WTC11 (cell line): ENCODE data around the gene NCK1. TPM values are rescaled to one million over a fixed set of nuclear protein-coding genes. Genes with fewer than 3 reads are reported as not detected.

Experiments
- ATAC-seq: fragments of 200-7000 bp; cut with Tn5 transposase; 2 replicates; pipeline ENCODE4 v1.10.0; 2021; ENCODE audit warnings: mild to moderate bottlenecking, moderate library complexity
- CTCF ChIA-PET: fragments of 300-600 bp; sonication (Branson Sonifier 250); formaldehyde crosslinking; loops from one replicate; lab custom pipeline; 2021; ENCODE audit warnings: antibody characterized with exemption; lab: Charles Lee
- POLR2A ChIA-PET: fragments of 350-600 bp; sonication (Branson Sonifier 250); formaldehyde crosslinking; loops from one replicate; lab custom pipeline; 2021; ENCODE audit warnings: antibody characterized with exemption; lab: Charles Lee
- DNase-seq: peaks from one replicate; pipeline ENCODE4 v3.0.0; 2021; ENCODE audit warnings: low spot score
- H3K27ac Mint-ChIP-seq: 2 replicates; pipeline ENCODE4 v1.8.0; 2021; ENCODE audit warnings: mixed read lengths
- H3K27me3 Mint-ChIP-seq: 2 replicates; pipeline ENCODE4 v1.8.0; 2021; ENCODE audit warnings: low read depth, mild to moderate bottlenecking, moderate library complexity, mixed read lengths
- H3K36me3 Mint-ChIP-seq: 2 replicates; pipeline ENCODE4 v1.8.0; 2021; ENCODE audit warnings: mixed read lengths
- H3K4me1 Mint-ChIP-seq: 2 replicates; pipeline ENCODE4 v1.8.0; 2022; ENCODE audit warnings: mixed read lengths
- H3K4me3 Mint-ChIP-seq: 2 replicates; pipeline ENCODE4 v1.8.0; 2021; ENCODE audit warnings: mild to moderate bottlenecking, moderate library complexity, mixed read lengths
- H3K9me3 Mint-ChIP-seq: 2 replicates; pipeline ENCODE4 v1.8.0; 2021; ENCODE audit warnings: mixed read lengths
- AR ChIP-seq: fragments of 250-450 bp; sonication (Bioruptor Pico); IDR thresholded peaks from 2 replicates; pipeline ENCODE4 v1.9.0; 2021; ENCODE audit warnings: mild to moderate bottlenecking
- CBFB ChIP-seq: sonication (generic); formaldehyde crosslinking; IDR thresholded peaks from 2 replicates; pipeline ENCODE4 v1.8.1; 2022; ENCODE audit warnings: mild to moderate bottlenecking, low read depth, missing genetic modification reagents
- CREM ChIP-seq: sonication (generic); formaldehyde crosslinking; IDR thresholded peaks from 2 replicates; pipeline ENCODE4 v1.8.1; 2022; ENCODE audit warnings: mild to moderate bottlenecking, missing genetic modification reagents, moderate library complexity
- ETV6 ChIP-seq: sonication (generic); formaldehyde crosslinking; IDR thresholded peaks from 2 replicates; pipeline ENCODE4 v1.8.1; 2022; ENCODE audit warnings: mild to moderate bottlenecking, missing genetic modification reagents
- GRHL2 ChIP-seq: fragments of 250-450 bp; sonication (Bioruptor Pico); IDR thresholded peaks from 2 replicates; pipeline ENCODE4 v1.8.0; 2022; ENCODE audit warnings: mild to moderate bottlenecking, moderate library complexity; ENCODE audit not compliant: insufficient replicate concordance, severe bottlenecking
- GTF2I ChIP-seq: fragments of 250-450 bp; sonication (Bioruptor Pico); conservative IDR thresholded peaks from 2 replicates; pipeline ENCODE4 v1.4.0; 2021; ENCODE audit warnings: mild to moderate bottlenecking
- IRF2 ChIP-seq: sonication (generic); formaldehyde crosslinking; IDR thresholded peaks from 2 replicates; pipeline ENCODE4 v1.8.0; 2022; ENCODE audit warnings: low read depth, missing genetic modification reagents, borderline replicate concordance
- JAZF1 ChIP-seq: fragments of 250-450 bp; sonication (Bioruptor Pico); IDR thresholded peaks from 2 replicates; pipeline ENCODE4 v1.9.0; 2021; ENCODE audit warnings: moderate library complexity, mild to moderate bottlenecking, inconsistent platforms
- MLX ChIP-seq: sonication (generic); formaldehyde crosslinking; IDR thresholded peaks from 2 replicates; pipeline ENCODE4 v1.8.1; 2023; ENCODE audit warnings: mild to moderate bottlenecking, missing genetic modification reagents, moderate library complexity
- MXD4 ChIP-seq: fragments of 250-450 bp; sonication (Bioruptor Pico); IDR thresholded peaks from 2 replicates; pipeline ENCODE4 v1.8.0; 2021; ENCODE audit warnings: mild to moderate bottlenecking, moderate library complexity, borderline replicate concordance
- NFATC4 ChIP-seq: fragments of 250-450 bp; sonication (Bioruptor Pico); IDR thresholded peaks from 2 replicates; pipeline ENCODE4 v1.9.0; 2021; ENCODE audit warnings: mild to moderate bottlenecking
- NR1H2 ChIP-seq: sonication (generic); formaldehyde crosslinking; IDR thresholded peaks from 2 replicates; pipeline ENCODE4 v1.9.0; 2021; ENCODE audit warnings: mild to moderate bottlenecking, moderate library complexity, missing genetic modification reagents
- NR3C1 ChIP-seq: sonication (generic); formaldehyde crosslinking; conservative IDR thresholded peaks from 2 replicates; pipeline ENCODE4 v1.8.1; 2023; ENCODE audit warnings: low read depth, mild to moderate bottlenecking, missing genetic modification reagents
- RELA ChIP-seq: sonication (generic); formaldehyde crosslinking; IDR thresholded peaks from 2 replicates; pipeline ENCODE4 v1.8.1; 2022; ENCODE audit warnings: missing genetic modification reagents, mild to moderate bottlenecking, borderline replicate concordance
- SMAD3 ChIP-seq: sonication (generic); formaldehyde crosslinking; IDR thresholded peaks from 2 replicates; pipeline ENCODE4 v1.8.0; 2022; ENCODE audit warnings: missing genetic modification reagents, mild to moderate bottlenecking, borderline replicate concordance
- SOX15 ChIP-seq: fragments of 250-450 bp; sonication (Bioruptor Pico); IDR thresholded peaks from 2 replicates; pipeline ENCODE4 v1.9.0; 2021; ENCODE audit warnings: mild to moderate bottlenecking
- TP53 ChIP-seq: sonication (generic); formaldehyde crosslinking; IDR thresholded peaks from 2 replicates; pipeline ENCODE4 v1.8.1; 2023; ENCODE audit warnings: mild to moderate bottlenecking, missing genetic modification reagents
- ZNF219 ChIP-seq: sonication (generic); formaldehyde crosslinking; IDR thresholded peaks from 2 replicates; pipeline ENCODE4 v1.8.0; 2023; ENCODE audit warnings: missing genetic modification reagents, mild to moderate bottlenecking, borderline replicate concordance
- ZNF232 ChIP-seq: sonication (generic); formaldehyde crosslinking; IDR thresholded peaks from 2 replicates; pipeline ENCODE4 v1.8.0; 2022; ENCODE audit warnings: mild to moderate bottlenecking, missing genetic modification reagents
- total RNA-seq: library from RNA; stranded (reverse); gene quantifications from 3 replicates; pipeline ENCODE4 v1.2.3, GENCODE V29; 2021
- TF ChIP-seq, protein P1 (sequence below): sonication (generic); formaldehyde crosslinking; IDR thresholded peaks from 2 replicates; pipeline ENCODE4 v1.8.1; 2023; ENCODE audit warnings: mild to moderate bottlenecking, moderate library complexity, missing genetic modification reagents
- TF ChIP-seq, protein P2 (sequence below): sonication (generic); formaldehyde crosslinking; IDR thresholded peaks from 2 replicates; pipeline ENCODE4 v1.8.1; 2023; ENCODE audit warnings: mild to moderate bottlenecking, missing genetic modification reagents, borderline replicate concordance
- TF ChIP-seq, protein P3 (sequence below): fragments of 250-450 bp; sonication (Bioruptor Pico); IDR thresholded peaks from 2 replicates; pipeline ENCODE4 v1.9.0; 2021; ENCODE audit warnings: mild to moderate bottlenecking
- TF ChIP-seq, protein P4 (sequence below): fragments of 250-450 bp; sonication (Bioruptor Pico); IDR thresholded peaks from 2 replicates; pipeline ENCODE4 v1.8.0; 2021; ENCODE audit warnings: mild to moderate bottlenecking
- TF ChIP-seq, protein P5 (sequence below): sonication (generic); formaldehyde crosslinking; IDR thresholded peaks from 2 replicates; pipeline ENCODE4 v1.8.1; 2022; ENCODE audit warnings: missing genetic modification reagents, borderline replicate concordance

The NCK1 gene
- total RNA-seq, 1 experiment from 2014 or later = 28.9 TPM

- TF ChIP-seq, protein P1, sequence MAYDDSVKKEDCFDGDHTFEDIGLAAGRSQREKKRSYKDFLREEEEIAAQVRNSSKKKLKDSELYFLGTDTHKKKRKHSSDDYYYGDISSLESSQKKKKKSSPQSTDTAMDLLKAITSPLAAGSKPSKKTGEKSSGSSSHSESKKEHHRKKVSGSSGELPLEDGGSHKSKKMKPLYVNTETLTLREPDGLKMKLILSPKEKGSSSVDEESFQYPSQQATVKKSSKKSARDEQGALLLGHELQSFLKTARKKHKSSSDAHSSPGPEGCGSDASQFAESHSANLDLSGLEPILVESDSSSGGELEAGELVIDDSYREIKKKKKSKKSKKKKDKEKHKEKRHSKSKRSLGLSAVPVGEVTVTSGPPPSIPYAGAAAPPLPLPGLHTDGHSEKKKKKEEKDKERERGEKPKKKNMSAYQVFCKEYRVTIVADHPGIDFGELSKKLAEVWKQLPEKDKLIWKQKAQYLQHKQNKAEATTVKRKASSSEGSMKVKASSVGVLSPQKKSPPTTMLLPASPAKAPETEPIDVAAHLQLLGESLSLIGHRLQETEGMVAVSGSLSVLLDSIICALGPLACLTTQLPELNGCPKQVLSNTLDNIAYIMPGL = no peak
- TF ChIP-seq TP53 (no peak), GTF2I (CRISPR knock-in tag) (no peak)
- TF ChIP-seq, protein P2, sequence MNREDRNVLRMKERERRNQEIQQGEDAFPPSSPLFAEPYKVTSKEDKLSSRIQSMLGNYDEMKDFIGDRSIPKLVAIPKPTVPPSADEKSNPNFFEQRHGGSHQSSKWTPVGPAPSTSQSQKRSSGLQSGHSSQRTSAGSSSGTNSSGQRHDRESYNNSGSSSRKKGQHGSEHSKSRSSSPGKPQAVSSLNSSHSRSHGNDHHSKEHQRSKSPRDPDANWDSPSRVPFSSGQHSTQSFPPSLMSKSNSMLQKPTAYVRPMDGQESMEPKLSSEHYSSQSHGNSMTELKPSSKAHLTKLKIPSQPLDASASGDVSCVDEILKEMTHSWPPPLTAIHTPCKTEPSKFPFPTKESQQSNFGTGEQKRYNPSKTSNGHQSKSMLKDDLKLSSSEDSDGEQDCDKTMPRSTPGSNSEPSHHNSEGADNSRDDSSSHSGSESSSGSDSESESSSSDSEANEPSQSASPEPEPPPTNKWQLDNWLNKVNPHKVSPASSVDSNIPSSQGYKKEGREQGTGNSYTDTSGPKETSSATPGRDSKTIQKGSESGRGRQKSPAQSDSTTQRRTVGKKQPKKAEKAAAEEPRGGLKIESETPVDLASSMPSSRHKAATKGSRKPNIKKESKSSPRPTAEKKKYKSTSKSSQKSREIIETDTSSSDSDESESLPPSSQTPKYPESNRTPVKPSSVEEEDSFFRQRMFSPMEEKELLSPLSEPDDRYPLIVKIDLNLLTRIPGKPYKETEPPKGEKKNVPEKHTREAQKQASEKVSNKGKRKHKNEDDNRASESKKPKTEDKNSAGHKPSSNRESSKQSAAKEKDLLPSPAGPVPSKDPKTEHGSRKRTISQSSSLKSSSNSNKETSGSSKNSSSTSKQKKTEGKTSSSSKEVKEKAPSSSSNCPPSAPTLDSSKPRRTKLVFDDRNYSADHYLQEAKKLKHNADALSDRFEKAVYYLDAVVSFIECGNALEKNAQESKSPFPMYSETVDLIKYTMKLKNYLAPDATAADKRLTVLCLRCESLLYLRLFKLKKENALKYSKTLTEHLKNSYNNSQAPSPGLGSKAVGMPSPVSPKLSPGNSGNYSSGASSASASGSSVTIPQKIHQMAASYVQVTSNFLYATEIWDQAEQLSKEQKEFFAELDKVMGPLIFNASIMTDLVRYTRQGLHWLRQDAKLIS (CRISPR knock-in tag) = no peak
Observed at GRCh38 chr3:136955813-136956212, 93.8 kb downstream of the NCK1 start (continued).

DNA sequence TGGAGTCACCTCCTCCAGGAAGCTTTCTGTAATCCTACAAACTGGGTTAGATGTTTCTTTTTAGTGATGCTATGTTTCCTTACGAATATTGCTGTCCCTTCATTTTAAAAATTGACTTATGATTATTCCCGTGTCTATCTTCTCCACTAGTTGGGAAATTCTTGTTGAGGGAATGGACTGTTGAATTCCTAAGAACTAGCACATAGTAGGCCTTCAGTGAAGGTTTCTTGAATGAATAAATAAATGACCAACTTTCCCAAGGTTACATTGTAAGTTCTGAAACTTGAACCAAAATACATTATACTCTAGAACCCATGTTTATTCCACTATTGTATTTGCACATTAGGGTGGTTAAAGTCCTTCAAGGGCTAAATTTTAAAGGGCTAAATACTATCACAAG lies 95.0 kb downstream of the NCK1 start:
- no peaks in the 10 kb centered on the region for H3K36me3 Mint-ChIP-seq
- H3K27me3 Mint-ChIP-seq = no peaks in the 10 kb centered on the region
- ChIA-PET POLR2A (interaction anchor here (0.7 to 1.2 kb wide), 3 partner anchors 95 to 205 kb away, joined by 3 to 16 read pairs (median 5); partner anchors contain the start of genes NCK1 and STAG1), CTCF (interaction anchor here (1.0 to 2.1 kb wide), 4 partner anchors 9 to 75 kb away, joined by 3 to 6 read pairs (median 4); no protein-coding TSS in a partner anchor)
- no peaks in the 10 kb centered on the region for H3K9me3 Mint-ChIP-seq
- no peak overlapping the region for H3K27ac Mint-ChIP-seq
- ATAC-seq (no peak), DNase-seq (no peak)
- H3K4me1 Mint-ChIP-seq = peaks cover 31% of the 10 kb centered on the region
- H3K4me3 Mint-ChIP-seq = no peak overlapping the region
- no peak for TF ChIP-seq IRF2 (CRISPR knock-in tag)
- no peak for TF ChIP-seq GRHL2 (CRISPR knock-in tag)
- no peak for TF ChIP-seq NFATC4
- TF ChIP-seq SOX15 = no peak
- TF ChIP-seq SMAD3 = no peak
- TF ChIP-seq CREM (CRISPR knock-in tag) = no peak
- no peak for TF ChIP-seq RELA
- no peak for TF ChIP-seq JAZF1 (CRISPR knock-in tag)
- TF ChIP-seq, protein P3, sequence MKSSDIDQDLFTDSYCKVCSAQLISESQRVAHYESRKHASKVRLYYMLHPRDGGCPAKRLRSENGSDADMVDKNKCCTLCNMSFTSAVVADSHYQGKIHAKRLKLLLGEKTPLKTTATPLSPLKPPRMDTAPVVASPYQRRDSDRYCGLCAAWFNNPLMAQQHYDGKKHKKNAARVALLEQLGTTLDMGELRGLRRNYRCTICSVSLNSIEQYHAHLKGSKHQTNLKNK (CRISPR knock-in tag) = no peak
- TF ChIP-seq, protein P4, sequence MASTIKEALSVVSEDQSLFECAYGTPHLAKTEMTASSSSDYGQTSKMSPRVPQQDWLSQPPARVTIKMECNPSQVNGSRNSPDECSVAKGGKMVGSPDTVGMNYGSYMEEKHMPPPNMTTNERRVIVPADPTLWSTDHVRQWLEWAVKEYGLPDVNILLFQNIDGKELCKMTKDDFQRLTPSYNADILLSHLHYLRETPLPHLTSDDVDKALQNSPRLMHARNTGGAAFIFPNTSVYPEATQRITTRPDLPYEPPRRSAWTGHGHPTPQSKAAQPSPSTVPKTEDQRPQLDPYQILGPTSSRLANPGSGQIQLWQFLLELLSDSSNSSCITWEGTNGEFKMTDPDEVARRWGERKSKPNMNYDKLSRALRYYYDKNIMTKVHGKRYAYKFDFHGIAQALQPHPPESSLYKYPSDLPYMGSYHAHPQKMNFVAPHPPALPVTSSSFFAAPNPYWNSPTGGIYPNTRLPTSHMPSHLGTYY (CRISPR knock-in tag) = no peak
- no peak for TF ChIP-seq MXD4 (CRISPR knock-in tag)
- TF ChIP-seq CBFB = no peak
- no peak for TF ChIP-seq NR3C1 (CRISPR knock-in tag)
- TF ChIP-seq ETV6 (CRISPR knock-in tag) = no peak
- no peak for TF ChIP-seq MLX (CRISPR knock-in tag)
- no peak for TF ChIP-seq ZNF232 (CRISPR knock-in tag)
- TF ChIP-seq NR1H2 (CRISPR knock-in tag) = no peak
- TF ChIP-seq, protein P5, sequence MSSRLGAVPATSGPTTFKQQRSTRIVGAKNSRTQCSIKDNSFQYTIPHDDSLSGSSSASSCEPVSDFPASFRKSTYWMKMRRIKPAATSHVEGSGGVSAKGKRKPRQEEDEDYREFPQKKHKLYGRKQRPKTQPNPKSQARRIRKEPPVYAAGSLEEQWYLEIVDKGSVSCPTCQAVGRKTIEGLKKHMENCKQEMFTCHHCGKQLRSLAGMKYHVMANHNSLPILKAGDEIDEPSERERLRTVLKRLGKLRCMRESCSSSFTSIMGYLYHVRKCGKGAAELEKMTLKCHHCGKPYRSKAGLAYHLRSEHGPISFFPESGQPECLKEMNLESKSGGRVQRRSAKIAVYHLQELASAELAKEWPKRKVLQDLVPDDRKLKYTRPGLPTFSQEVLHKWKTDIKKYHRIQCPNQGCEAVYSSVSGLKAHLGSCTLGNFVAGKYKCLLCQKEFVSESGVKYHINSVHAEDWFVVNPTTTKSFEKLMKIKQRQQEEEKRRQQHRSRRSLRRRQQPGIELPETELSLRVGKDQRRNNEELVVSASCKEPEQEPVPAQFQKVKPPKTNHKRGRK (CRISPR knock-in tag) = no peak
- TF ChIP-seq ZNF219 (CRISPR knock-in tag) = no peak
- no peak for TF ChIP-seq AR (CRISPR knock-in tag)
